ENCODE data around the gene ZNF614.

- TF ChIP-seq POLR2A (IDR thresholded peaks at IDR 0.05; ENCODE audit: low read depth, low read length) (no peak), TAF1 (IDR thresholded peaks at IDR 0.05; ENCODE audit: borderline replicate concordance, low read depth, low read length) (no peak), POLR2AphosphoS5 (IDR thresholded peaks at IDR 0.05; ENCODE audit: low read depth, low read length) (no peak)
Measured at GRCh38 chr19:51965583-51965982, 62.6 kb downstream of the ZNF614 start.

Measured in GM12892 (cell line).